22Rv1 (cell line): Measurements from ENCODE around the gene MUCL3.
"Not testable (repeated sequence)": the region's sequence is repeated elsewhere in the genome, so short reads cannot be mapped to it uniquely, and the experiment has no call there.

Experiments
- H3K27ac ChIP-seq: fragments of 450-650 bp; 2 replicates; pipeline ENCODE4 v1.5.1; 2017
- CTCF ChIP-seq: fragments of 450-650 bp; IDR thresholded peaks from 2 replicates; pipeline ENCODE4 v1.5.1; 2017; ENCODE audit warnings: mild to moderate bottlenecking
- ZFX ChIP-seq: fragments of 450-650 bp; IDR thresholded peaks from 2 replicates; pipeline ENCODE4 v1.6.1; 2017; ENCODE audit warnings: antibody characterized with exemption, borderline replicate concordance

Gene MUCL3

GRCh38 chr6:30914854-30915590 is 25.8 kb upstream of the MUCL3 start:
- TF ChIP-seq CTCF (no peak), ZFX (no peak)
- H3K27ac ChIP-seq, result peak overlapping the region; percentile 97

DNA sequence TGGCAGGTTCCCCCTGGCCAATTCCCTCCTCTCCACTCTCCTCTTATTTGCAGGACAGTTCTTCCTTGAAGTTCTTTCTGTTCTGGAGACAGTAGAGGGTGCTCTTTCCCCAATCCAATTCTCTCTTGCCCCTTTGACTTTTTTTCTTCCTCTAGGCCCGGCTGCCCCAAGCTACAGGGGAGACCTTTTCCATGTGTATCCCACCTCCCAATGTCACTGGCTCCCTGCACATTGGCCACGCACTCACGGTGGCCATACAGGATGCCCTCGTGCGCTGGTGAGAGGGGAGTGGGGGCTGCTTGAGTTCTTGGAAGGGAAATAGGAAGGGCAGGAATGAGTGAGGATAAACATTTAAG is 25.2 kb upstream of the MUCL3 start:
- no peak for TF ChIP-seq ZFX
- TF ChIP-seq CTCF, result peak; percentile 79
- peak overlapping the region; percentile 97 for H3K27ac ChIP-seq

- no peak overlapping the region for H3K27ac ChIP-seq
- no peak for TF ChIP-seq CTCF
- TF ChIP-seq ZFX, result no peak
Measured at GRCh38 chr6:30917041-30917440, 23.7 kb upstream of the MUCL3 start.

DNA sequence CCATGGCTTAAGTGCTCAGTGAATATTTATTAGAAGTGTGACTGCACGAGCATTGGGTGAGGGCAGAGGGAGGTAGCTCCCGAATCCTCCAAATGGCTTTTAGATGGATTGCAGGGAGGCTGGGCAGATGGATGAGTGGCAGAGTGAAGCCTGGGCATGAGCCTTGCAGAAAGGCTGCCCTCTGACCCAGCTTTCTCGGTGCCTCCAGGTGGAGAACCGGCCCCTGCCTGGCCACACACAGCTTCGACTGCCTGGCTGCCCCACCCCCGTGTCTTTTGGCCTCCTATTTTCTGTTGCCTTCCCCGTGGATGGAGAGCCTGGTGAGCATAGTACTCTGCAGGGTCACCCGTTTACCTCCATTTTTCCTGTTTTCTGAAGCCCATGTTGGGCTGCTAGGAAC is 23.3 kb upstream of the MUCL3 start:
- H3K27ac ChIP-seq, result no peak overlapping the region
- TF ChIP-seq CTCF, result no peak
- TF ChIP-seq ZFX, result no peak

GRCh38 chr6:30918670-30919069 is 22.1 kb upstream of the MUCL3 start:
- H3K27ac ChIP-seq, result no peak overlapping the region
- no peak for TF ChIP-seq CTCF
- no peak for TF ChIP-seq ZFX

GRCh38 chr6:30922447-30922852 is 18.3 kb upstream of the MUCL3 start:
- no peak overlapping the region for H3K27ac ChIP-seq
- TF ChIP-seq ZFX (no peak), CTCF (no peak)

GRCh38 chr6:30924040-30924627 is 16.6 kb upstream of the MUCL3 start:
- H3K27ac ChIP-seq, result not testable (repeated sequence)
